GM13976 (cell line): ENCODE results near the gene NLGN1.

Experiments
- DNase-seq: peaks from one replicate; pipeline ENCODE4 v3.0.0; 2012; ENCODE audit warnings: low spot score
- in situ Hi-C: fragments of 300-500 bp; cut with MboI; formaldehyde crosslinking; loops from one replicate; pipeline ENCODE4 v1.12.0; 2022; ENCODE audit warnings: low sequenced_read_pairs, mixed read lengths, inconsistent platforms; ENCODE audit not compliant: unreplicated experiment
- TF ChIP-seq, protein P1 (sequence below): IDR thresholded peaks from 2 replicates; pipeline ENCODE4 v1.5.1; 2012; ENCODE audit warnings: borderline replicate concordance, mild to moderate bottlenecking; ENCODE audit not compliant: insufficient read depth; ENCODE audit errors: extremely low read depth, missing control alignments, control extremely low read depth

Gene NLGN1

GRCh38 chr3:173865900-173866498 is 468.5 kb downstream of the NLGN1 start:
- DNase-seq, result no peak
- in situ Hi-C loops, result no loop called here
- TF ChIP-seq, protein P1, sequence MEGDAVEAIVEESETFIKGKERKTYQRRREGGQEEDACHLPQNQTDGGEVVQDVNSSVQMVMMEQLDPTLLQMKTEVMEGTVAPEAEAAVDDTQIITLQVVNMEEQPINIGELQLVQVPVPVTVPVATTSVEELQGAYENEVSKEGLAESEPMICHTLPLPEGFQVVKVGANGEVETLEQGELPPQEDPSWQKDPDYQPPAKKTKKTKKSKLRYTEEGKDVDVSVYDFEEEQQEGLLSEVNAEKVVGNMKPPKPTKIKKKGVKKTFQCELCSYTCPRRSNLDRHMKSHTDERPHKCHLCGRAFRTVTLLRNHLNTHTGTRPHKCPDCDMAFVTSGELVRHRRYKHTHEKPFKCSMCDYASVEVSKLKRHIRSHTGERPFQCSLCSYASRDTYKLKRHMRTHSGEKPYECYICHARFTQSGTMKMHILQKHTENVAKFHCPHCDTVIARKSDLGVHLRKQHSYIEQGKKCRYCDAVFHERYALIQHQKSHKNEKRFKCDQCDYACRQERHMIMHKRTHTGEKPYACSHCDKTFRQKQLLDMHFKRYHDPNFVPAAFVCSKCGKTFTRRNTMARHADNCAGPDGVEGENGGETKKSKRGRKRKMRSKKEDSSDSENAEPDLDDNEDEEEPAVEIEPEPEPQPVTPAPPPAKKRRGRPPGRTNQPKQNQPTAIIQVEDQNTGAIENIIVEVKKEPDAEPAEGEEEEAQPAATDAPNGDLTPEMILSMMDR, result no peak

DNA sequence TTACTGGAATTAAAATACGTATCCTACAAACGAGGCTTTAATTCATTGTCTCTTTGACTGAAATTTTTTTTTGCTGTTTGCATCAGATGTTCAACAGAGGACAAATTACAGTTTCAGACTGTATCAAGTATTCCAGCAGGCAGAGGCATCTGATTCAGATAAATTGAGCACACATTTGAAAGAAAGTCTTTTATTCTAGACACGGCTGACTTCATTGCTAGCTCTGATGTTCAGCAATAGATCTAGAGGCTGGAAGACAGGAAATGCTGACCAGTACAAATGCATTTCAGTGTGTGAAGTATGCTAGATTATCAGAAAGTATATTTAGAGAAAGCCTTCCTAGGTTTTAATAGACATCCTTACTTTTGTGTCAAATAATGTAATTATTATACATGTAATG is 472.2 kb downstream of the NLGN1 start:
- in situ Hi-C loops, result no loop called here
- TF ChIP-seq, protein P1, result no peak

GRCh38 chr3:173870976-173871375 is 473.4 kb downstream of the NLGN1 start:
- no peak for DNase-seq
- TF ChIP-seq, protein P1, result no peak
- in situ Hi-C loops, result no loop called here

More for the DNA sequence above, 472.2 kb downstream of the NLGN1 start:
- DNase-seq, result no peak

DNA sequence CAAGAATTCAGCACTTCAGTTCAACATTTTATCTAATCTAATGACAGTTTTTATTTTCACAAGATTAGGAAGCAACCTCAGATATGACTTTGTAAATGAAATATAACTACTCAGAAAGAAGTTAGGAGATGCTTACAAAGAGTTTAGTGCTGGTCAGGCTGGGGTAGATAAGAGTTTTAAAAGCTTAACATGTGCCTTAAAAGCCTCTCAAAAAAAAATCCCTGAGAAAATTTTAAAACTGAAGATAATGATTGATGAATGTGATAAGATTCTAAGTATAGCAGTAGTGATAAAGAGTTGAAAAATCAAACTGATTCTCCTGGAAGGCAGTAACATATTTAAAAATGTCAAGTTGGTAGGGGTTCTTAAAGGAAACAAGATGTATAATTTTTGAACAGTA is 478.2 kb downstream of the NLGN1 start:
- TF ChIP-seq, protein P1, result no peak
- no peak for DNase-seq
- in situ Hi-C loops, result no loop called here

GRCh38 chr3:173876476-173876875 is 478.9 kb downstream of the NLGN1 start:
- in situ Hi-C loops, result no loop called here
- TF ChIP-seq, protein P1, result no peak
- DNase-seq, result no peak

DNA sequence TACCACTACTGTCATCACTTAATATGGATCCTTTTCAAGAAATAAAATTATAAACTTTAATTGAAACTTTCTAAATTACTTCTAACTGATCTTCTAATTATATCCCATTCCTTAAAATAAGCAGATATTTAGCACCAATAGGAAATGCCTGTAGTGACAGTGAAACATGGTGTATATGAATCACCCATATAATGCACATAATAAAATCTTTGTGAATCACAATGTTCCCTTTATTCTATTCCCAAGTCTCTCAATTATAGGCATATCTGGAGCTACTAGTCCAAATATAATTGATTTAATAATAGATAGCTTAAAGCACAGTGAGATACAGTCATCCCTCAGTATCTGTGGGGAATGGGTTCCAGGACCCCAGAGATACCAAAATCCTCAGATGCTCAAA is 490.3 kb downstream of the NLGN1 start:
- in situ Hi-C loops, result no loop called here
- TF ChIP-seq, protein P1, result no peak
- DNase-seq, result no peak
